ENCODE data around the gene HIP1.
"Not testable (repeated sequence)": the region's sequence is repeated elsewhere in the genome, so short reads cannot be mapped to it uniquely, and the experiment has no call there.

The HIP1 gene

GRCh38 chr7:75739796-75740672, 1.3 kb upstream of the HIP1 start:
- DNase-seq (ENCODE audit: low spot score): peak; percentile 78

- DNase-seq (ENCODE audit: low spot score): peak; percentile 97
Measured at GRCh38 chr7:75738975-75739795, 444 bp upstream of the HIP1 start.

GRCh38 chr7:75737856-75738603, 711 bp downstream of the HIP1 start:
- peak; percentile 12 for DNase-seq (ENCODE audit: low spot score)

- no peak for DNase-seq (ENCODE audit: low spot score)
Measured at GRCh38 chr7:75735581-75736350, 3.0 kb downstream of the HIP1 start.

GRCh38 chr7:75734586-75735458, 3.9 kb downstream of the HIP1 start:
- DNase-seq (ENCODE audit: low spot score): no peak

GRCh38 chr7:75732764-75733630, 5.7 kb downstream of the HIP1 start:
- DNase-seq (ENCODE audit: low spot score): peak; percentile 40

GRCh38 chr7:75732016-75732521, 6.7 kb downstream of the HIP1 start:
- DNase-seq (ENCODE audit: low spot score): no peak

- DNase-seq (ENCODE audit: low spot score): no peak
Measured at GRCh38 chr7:75729851-75730274, 8.9 kb downstream of the HIP1 start.

- DNase-seq (ENCODE audit: low spot score): no peak
Measured at GRCh38 chr7:75727881-75728593, 10.7 kb downstream of the HIP1 start.

- DNase-seq (ENCODE audit: low spot score): not testable (repeated sequence)
Measured at GRCh38 chr7:75727351-75727750, 11.4 kb downstream of the HIP1 start.

- DNase-seq (ENCODE audit: low spot score): no peak
Measured at GRCh38 chr7:75725306-75725705, 13.4 kb downstream of the HIP1 start.

- no peak for DNase-seq (ENCODE audit: low spot score)
Measured at GRCh38 chr7:75723444-75723843, 15.3 kb downstream of the HIP1 start.

GRCh38 chr7:75722373-75722772, 16.4 kb downstream of the HIP1 start:
- DNase-seq (ENCODE audit: low spot score): no peak

GRCh38 chr7:75721922-75722321, 16.8 kb downstream of the HIP1 start:
- DNase-seq (ENCODE audit: low spot score): not testable (repeated sequence)

GRCh38 chr7:75721426-75721825, 17.3 kb downstream of the HIP1 start:
- no peak for DNase-seq (ENCODE audit: low spot score)

GRCh38 chr7:75719626-75720025, 19.1 kb downstream of the HIP1 start:
- DNase-seq (ENCODE audit: low spot score): no peak

GRCh38 chr7:75718390-75719031, 20.2 kb downstream of the HIP1 start:
- no peak for DNase-seq (ENCODE audit: low spot score)

GRCh38 chr7:75717746-75718145, 21.0 kb downstream of the HIP1 start:
- not testable (repeated sequence) for DNase-seq (ENCODE audit: low spot score)
